GM12874 (cell line): ENCODE measurements around the gene TOLLIP.

Source experiments
- CTCF ChIP-seq: IDR thresholded peaks from 2 replicates; pipeline ENCODE4 v1.5.1; 2011; ENCODE audit warnings: low read depth, mild to moderate bottlenecking, control low read depth, low read length, moderate library complexity; ENCODE audit not compliant: insufficient read depth

The TOLLIP gene

GRCh38 chr11:1309498-1310317, at the start of gene TOLLIP:
TOLLIP (minus strand) TSS chr11:1309632; CDS start chr11:1309498, 134 bp downstream.
- TF ChIP-seq CTCF = no peak

GRCh38 chr11:1358286-1358685, 48.9 kb upstream of the TOLLIP start:
- no peak for TF ChIP-seq CTCF

GRCh38 chr11:1356478-1356960, 47.1 kb upstream of the TOLLIP start:
- no peak for TF ChIP-seq CTCF

GRCh38 chr11:1356007-1356435, 46.6 kb upstream of the TOLLIP start:
- no peak for TF ChIP-seq CTCF

- no peak for TF ChIP-seq CTCF
Measured at GRCh38 chr11:1354125-1354938, 44.9 kb upstream of the TOLLIP start.

GRCh38 chr11:1353383-1354124, 44.1 kb upstream of the TOLLIP start:
- TF ChIP-seq CTCF = no peak
